ENCODE measurements around the gene ADAR.
"Not testable (repeated sequence)": the region's sequence is repeated elsewhere in the genome, so short reads cannot be mapped to it uniquely, and the experiment has no call there.

Gene ADAR

GRCh38 chr1:154607609-154608396 is at the start of gene ADAR:
ADAR (minus strand) TSS chr1:154608186; CDS start chr1:154608006, 180 bp downstream.
- peak; percentile 56 to 65 for DNase-seq

- DNase-seq: no peak
Measured at GRCh38 chr1:154657556-154657955, 49.6 kb upstream of the ADAR start.

- DNase-seq: no peak
Measured at GRCh38 chr1:154652893-154653292, 44.9 kb upstream of the ADAR start.

GRCh38 chr1:154644724-154645123 is 36.7 kb upstream of the ADAR start:
- DNase-seq: not testable (repeated sequence)

- no peak for DNase-seq
Measured at GRCh38 chr1:154641534-154641933, 33.5 kb upstream of the ADAR start.

- no peak for DNase-seq
Measured at GRCh38 chr1:154639876-154640275, 31.9 kb upstream of the ADAR start.

GRCh38 chr1:154635171-154635570 is 27.2 kb upstream of the ADAR start:
- DNase-seq: no peak

- DNase-seq: no peak
Measured at GRCh38 chr1:154629675-154630073, 21.7 kb upstream of the ADAR start.

- DNase-seq: no peak
Measured at GRCh38 chr1:154629061-154629674, 21.2 kb upstream of the ADAR start.

DNA sequence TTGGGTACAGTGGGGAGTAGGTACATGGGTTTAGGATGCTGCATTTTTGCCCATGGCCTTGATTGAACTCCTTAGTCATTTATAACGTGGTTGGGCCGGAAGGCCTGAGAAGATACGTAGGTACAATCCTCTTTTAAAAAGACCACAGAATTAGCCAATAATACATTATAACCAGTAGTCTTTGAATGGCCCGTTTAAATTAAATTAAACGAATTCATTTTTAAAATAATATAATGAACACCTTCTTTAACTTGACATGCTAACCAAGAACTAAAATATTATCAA is 20.1 kb upstream of the ADAR start:
- no peak for DNase-seq

GRCh38 chr1:154627257-154628120 is 19.5 kb upstream of the ADAR start:
- peak; percentile 94 to 98 for DNase-seq

DNA sequence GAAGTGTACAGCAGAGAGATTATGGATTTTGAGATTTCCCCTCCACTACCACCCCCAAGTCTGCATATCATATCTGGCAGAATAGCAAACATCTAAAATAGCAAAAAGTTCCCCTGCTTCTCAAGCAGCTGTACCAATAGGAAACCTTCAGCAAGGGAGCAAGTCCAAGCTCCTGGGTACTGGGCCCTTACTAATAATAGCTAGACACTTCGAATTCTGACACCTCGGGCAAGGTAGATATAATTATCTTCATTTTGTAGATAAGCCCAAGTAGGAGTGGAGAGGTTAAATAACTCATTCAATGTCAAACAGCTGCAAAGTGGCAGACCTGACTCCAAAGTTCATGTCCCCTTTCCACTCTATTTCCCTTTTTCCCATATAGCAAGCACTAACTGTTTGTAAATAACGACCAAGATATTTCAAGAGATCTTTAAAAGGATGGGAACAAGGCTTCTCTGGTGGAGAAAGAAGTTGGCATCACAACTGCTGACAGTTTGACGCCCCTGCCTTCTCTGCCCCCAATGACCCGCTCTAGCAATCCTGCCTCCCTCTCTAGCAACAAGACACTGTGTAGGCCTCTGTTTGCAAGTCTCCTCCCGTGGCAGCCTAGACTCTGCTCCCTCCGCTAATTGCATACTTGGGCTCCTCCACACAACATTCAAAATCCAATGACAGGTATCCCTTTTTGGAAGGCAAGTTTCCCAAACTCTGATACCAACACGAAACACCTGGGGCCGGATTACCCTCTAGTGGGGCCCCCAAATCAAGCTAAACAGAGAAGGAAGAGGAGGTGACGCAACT is 18.7 kb upstream of the ADAR start:
- DNase-seq: no peak

DNA sequence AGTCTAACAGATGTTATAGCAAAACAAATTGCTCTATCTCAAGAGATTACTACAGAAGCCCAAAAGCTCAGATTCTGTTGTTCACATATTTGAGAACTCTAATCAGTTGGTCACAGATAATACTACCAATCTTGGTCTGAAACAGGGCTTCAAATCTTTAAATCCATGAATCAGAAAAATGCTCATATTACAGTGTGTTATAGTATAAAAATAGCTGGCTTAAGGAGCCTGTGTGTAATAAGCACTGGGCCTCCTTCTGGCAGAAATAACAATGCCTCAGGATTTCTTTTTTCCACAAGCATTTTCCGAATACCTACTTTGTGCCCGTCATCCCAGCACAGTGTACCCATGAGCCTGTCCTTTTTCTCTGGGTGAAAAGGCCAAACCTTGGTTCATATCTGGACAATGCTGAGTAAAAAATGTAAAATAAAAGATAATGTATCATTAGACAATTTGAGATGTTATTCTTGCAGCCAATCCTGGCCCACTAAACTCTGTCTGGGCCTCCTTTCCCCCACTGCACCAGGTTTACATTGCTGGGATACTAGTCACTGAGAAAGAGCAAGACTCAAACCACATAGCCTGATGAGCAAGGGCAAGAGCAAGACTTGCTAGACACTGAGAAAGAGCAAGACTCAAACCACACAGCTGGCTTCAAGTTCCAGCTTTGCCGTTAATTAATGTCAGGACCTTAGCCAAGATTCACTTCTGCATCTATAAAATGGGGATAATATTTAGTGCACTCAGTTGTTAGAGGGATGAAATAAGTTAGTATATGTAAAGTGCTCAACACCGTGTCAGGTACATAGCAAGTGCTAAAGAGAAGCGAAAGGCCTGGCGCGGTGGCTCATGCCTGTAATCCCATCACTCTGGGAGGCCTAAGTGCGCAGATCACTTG is 17.0 kb upstream of the ADAR start:
- DNase-seq: no peak

GRCh38 chr1:154623358-154623757 is 15.4 kb upstream of the ADAR start:
- DNase-seq: no peak

GRCh38 chr1:154622503-154623039 is 14.6 kb upstream of the ADAR start:
- DNase-seq: no peak

DNA sequence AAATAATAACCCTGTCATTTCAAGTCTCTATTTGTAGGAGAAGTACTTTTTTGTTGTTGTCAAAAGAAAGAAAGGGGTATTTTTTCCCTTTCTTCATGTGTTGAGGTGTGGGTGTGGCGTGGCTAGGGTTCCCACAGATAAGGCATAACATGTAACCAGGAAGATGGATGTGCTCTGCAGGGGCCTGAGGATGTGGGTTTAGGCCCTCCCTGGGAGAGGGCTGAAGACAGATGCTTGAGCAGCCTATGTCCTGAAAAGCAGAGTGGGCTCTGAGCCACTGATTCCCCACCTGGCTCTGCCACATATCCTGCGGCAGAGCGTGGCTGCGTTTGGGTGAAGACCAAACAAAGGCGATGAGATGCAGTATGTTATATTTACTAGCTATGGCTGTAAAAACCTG is 13.9 kb upstream of the ADAR start:
- DNase-seq: no peak

- DNase-seq: no peak
Measured at GRCh38 chr1:154620751-154621150, 12.8 kb upstream of the ADAR start.

DNA sequence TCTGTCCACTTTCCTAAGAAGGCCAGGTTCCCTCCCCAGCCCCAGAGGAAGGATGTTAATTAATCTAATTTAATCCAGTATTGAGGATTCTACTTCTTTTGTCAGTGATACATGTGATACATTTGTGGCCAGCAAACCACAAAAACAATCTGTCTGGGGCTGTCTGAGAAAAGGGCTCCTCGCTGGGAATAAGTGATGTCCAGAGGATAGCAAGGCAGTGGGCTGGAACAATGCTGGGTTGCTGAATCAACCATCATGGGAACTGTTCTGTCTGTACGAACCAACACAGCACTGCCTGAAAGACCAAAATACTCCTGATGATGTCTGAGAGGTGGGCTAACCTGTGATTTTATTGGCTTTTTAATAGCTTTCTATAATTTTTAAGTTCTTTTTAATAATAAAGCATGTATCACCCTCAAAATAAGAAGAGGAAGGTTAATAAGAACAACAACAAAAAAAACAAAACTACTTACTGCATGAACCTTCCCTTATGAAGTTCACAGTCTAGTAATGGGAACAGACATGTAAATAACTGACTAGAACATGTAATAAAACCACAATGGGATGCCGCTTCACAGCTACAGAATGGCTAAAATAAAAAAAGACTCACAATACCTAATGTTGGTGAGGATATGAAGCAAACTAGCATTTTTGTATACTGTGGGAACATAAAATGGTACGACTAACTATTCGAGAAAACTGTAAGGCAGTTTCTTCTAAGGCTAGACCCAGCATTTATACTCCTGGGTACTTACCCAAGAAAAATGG is 11.4 kb upstream of the ADAR start:
- no peak for DNase-seq

GRCh38 chr1:154616659-154617345 is 8.8 kb upstream of the ADAR start:
- DNase-seq: no peak

GRCh38 chr1:154615411-154615810 is 7.4 kb upstream of the ADAR start:
- no peak for DNase-seq
